Measurements from ENCODE around the gene GRM5. TPM values are rescaled to one million over a fixed set of nuclear protein-coding genes. Genes with fewer than 3 reads are reported as not detected.

Gene GRM5
- 0.04 TPM in 1 of 2 replicates, not detected in the other for total RNA-seq

GRCh38 chr11:89065651-89066201, at the start of gene GRM5:
Gene GRM5 (minus strand): TSS chr11:89065982. CDS start chr11:89047872, 18,110 bp downstream.

Other genes starting within 250 kb of the GRM5 start
- gene TYR, start 111.9 kb upstream of the GRM5 start, total RNA-seq, result not detected in 2 replicates

Measured in hair follicular keratinocyte (primary cell).